Liver (tissue), 9 donors: ENCODE results near the gene SESN3. TPM values are rescaled to one million over a fixed set of nuclear protein-coding genes. Genes with fewer than 3 reads are reported as not detected.
"Not testable (repeated sequence)": the region's sequence is repeated elsewhere in the genome, so short reads cannot be mapped to it uniquely, and the experiment has no call there.

Experiments
- DNase-seq: peaks from one replicate; pipeline ENCODE4 v3.0.0-alpha.2; 2017; ENCODE audit warnings: low spot score
- H3K27ac ChIP-seq, 2 donors: one replicate each; pipeline ENCODE4 v1.7.0; 2013; ENCODE audit warnings: inconsistent platforms in 2 of 2, low read length in 2 of 2, control low read depth in 1 of 2, low read depth in 1 of 2, mild to moderate bottlenecking in 1 of 2
- H3K27me3 ChIP-seq, 4 donors: one replicate each; pipeline versions ENCODE4 v1.6.1 to v1.7.0; 2013; ENCODE audit warnings: low read length in 3 of 4, inconsistent platforms in 1 of 4, mild to moderate bottlenecking in 1 of 4, moderate library complexity in 1 of 4; ENCODE audit not compliant: control insufficient read depth in 4 of 4, insufficient read depth in 4 of 4
- H3K36me3 ChIP-seq, 4 donors: one replicate each; pipeline versions ENCODE4 v1.6.1 to v1.7.0; 2013; ENCODE audit warnings: low read length in 3 of 4, mild to moderate bottlenecking in 3 of 4, low read depth in 1 of 4, moderate library complexity in 1 of 4; ENCODE audit not compliant: control insufficient read depth in 4 of 4, insufficient read depth in 3 of 4
- H3K4me1 ChIP-seq, 4 donors: one replicate each; pipeline versions ENCODE4 v1.6.1 to v1.7.0; 2013; ENCODE audit warnings: low read length in 3 of 4, mild to moderate bottlenecking in 3 of 4, moderate library complexity in 1 of 4; ENCODE audit not compliant: control insufficient read depth in 4 of 4, insufficient read depth in 4 of 4
- H3K4me3 ChIP-seq, 3 donors: one replicate each; pipeline versions ENCODE4 v1.6.1 to v1.7.0; 2013; ENCODE audit warnings: low read length in 3 of 3, control low read depth in 1 of 3, low read depth in 1 of 3, mild to moderate bottlenecking in 1 of 3
- H3K9ac ChIP-seq, 2 donors: one replicate each; pipeline ENCODE4 v1.7.0; 2013; ENCODE audit warnings: low read length in 2 of 2, mild to moderate bottlenecking in 2 of 2, moderate library complexity in 2 of 2, control low read depth in 1 of 2, low read depth in 1 of 2
- H3K9me3 ChIP-seq, 4 donors: one replicate each; pipeline versions ENCODE4 v1.6.1 to v1.7.0; 2013; ENCODE audit warnings: low read length in 3 of 4; ENCODE audit not compliant: control insufficient read depth in 4 of 4
- EGR1 ChIP-seq, 2 donors: IDR thresholded peaks; 2 replicates each; pipeline ENCODE4 v1.6.1; 2016 to 2018; ENCODE audit warnings: antibody characterized with exemption in 2 of 2, low read depth in 2 of 2
- FOXA2 ChIP-seq: IDR thresholded peaks from 2 replicates; pipeline ENCODE4 v1.6.1; 2016; ENCODE audit warnings: antibody characterized with exemption
- GABPA ChIP-seq, 2 donors: IDR thresholded peaks in 1 of 2; conservative IDR thresholded peaks in 1 of 2; 2 replicates each; pipeline ENCODE4 v1.6.1; 2016; ENCODE audit warnings: antibody characterized with exemption in 2 of 2, mild to moderate bottlenecking in 1 of 2, moderate library complexity in 1 of 2
- HNF4A ChIP-seq, 2 donors: conservative IDR thresholded peaks; 2 replicates each; pipeline ENCODE4 v1.6.1; 2016; ENCODE audit warnings: antibody characterized with exemption in 2 of 2, mild to moderate bottlenecking in 2 of 2
- HNF4G ChIP-seq: IDR thresholded peaks from 2 replicates; pipeline ENCODE4 v1.6.1; 2016; ENCODE audit warnings: antibody characterized with exemption
- JUND ChIP-seq, 2 donors: IDR thresholded peaks; 2 replicates each; pipeline ENCODE4 v1.6.1; 2016; ENCODE audit warnings: antibody characterized with exemption in 2 of 2
- MAX ChIP-seq: IDR thresholded peaks from 2 replicates; pipeline ENCODE4 v1.6.1; 2016; ENCODE audit warnings: antibody characterized with exemption
- NR2F2 ChIP-seq: IDR thresholded peaks from 2 replicates; pipeline ENCODE4 v1.6.1; 2016; ENCODE audit warnings: antibody characterized with exemption
- RAD21 ChIP-seq, 2 donors: IDR thresholded peaks; 2 replicates each; pipeline ENCODE4 v1.6.1; 2016; ENCODE audit warnings: antibody characterized with exemption in 2 of 2, mild to moderate bottlenecking in 2 of 2
- REST ChIP-seq: IDR thresholded peaks from 2 replicates; pipeline ENCODE4 v1.6.1; 2016; ENCODE audit warnings: antibody characterized with exemption, mild to moderate bottlenecking
- RXRA ChIP-seq, 2 donors: IDR thresholded peaks; 2 replicates each; pipeline ENCODE4 v1.6.1; 2017 to 2018; ENCODE audit warnings: antibody characterized with exemption in 2 of 2, mild to moderate bottlenecking in 1 of 2
- YY1 ChIP-seq: IDR thresholded peaks from 2 replicates; pipeline ENCODE4 v1.6.1; 2016; ENCODE audit warnings: antibody characterized with exemption, mild to moderate bottlenecking
- ZBTB33 ChIP-seq: IDR thresholded peaks from 2 replicates; pipeline ENCODE4 v1.6.1; 2016; ENCODE audit warnings: antibody characterized with exemption
- WGBS: extraction: QIAGEN DNeasy Blood & Tissue Kit; methylation state at CpG from one replicate; pipeline ENCODE4 v1.1.7; 2013; 5-methylcytosine and 5-hydroxymethylcytosine counted together
- polyA plus RNA-seq, 2 donors: library from polyadenylated mRNA; stranded (reverse) in 1 of 2; unstranded in 1 of 2; fragments of 200-250 nt in 1 of 2; fragments of >200 nt in 1 of 2; fragmentation: Nextera tagmentation in 1 of 2; extraction: Ambion mirVana in 1 of 2; gene quantifications; one replicate each; pipeline versions ENCODE4 v1.2.1 to v1.2.3, GENCODE V29; 2013 to 2015
- total RNA-seq, 2 donors: library from RNA; depleted of rRNA; stranded (reverse); fragments of >200 nt; gene quantifications; one replicate each; pipeline ENCODE4 v1.2.3, GENCODE V29; 2014
- donor health status: healthy.
- donor health status: healthy.
- donor health status: healthy.
- donor health status: healthy.
- donor health status: healthy.

Gene SESN3
- total and polyA plus RNA-seq, 4 donors: 0.85 to 46.6 (median 2.6) TPM

- no peak for TF ChIP-seq ZBTB33
- no peak for TF ChIP-seq RXRA (IDR thresholded peaks at IDR 0.05)
- no peak for TF ChIP-seq FOXA2
- TF ChIP-seq JUND (IDR thresholded peaks at IDR 0.05): no peak
- TF ChIP-seq YY1: no peak
- TF ChIP-seq EGR1 (IDR thresholded peaks at IDR 0.05; ENCODE audit: low read depth in 2 of 2): no peak
Measured at GRCh38 chr11:95218149-95218548, 12.9 kb downstream of the SESN3 start (continued).

GRCh38 chr11:95212609-95213008 lies 18.4 kb downstream of the SESN3 start:
- H3K27me3 ChIP-seq: no peaks in the 10 kb centered on the region
- TF ChIP-seq GABPA (IDR thresholded peaks at IDR 0.05 in 1 of 2, conservative IDR thresholded peaks at IDR 0.05 in 1 of 2): no peak
- TF ChIP-seq NR2F2: no peak
- TF ChIP-seq REST: no peak
- TF ChIP-seq FOXA2: no peak
- TF ChIP-seq MAX: no peak
- no peak for TF ChIP-seq HNF4G
- no peak for TF ChIP-seq RAD21 (IDR thresholded peaks at IDR 0.05)
- no peak for TF ChIP-seq HNF4A (conservative IDR thresholded peaks at IDR 0.05)
- no peak for TF ChIP-seq ZBTB33
- WGBS: 10% methylated on average over 1 of the region's 1 CpG

GRCh38 chr11:95209535-95209934 lies 21.5 kb downstream of the SESN3 start:
- DNase-seq, H3K36me3 ChIP-seq, H3K4me1 ChIP-seq, H3K4me3 ChIP-seq, H3K27me3 ChIP-seq, H3K9me3 ChIP-seq, H3K9ac ChIP-seq, H3K27ac ChIP-seq: not testable (repeated sequence)
- WGBS: 98% methylated on average over 6 of the region's 6 CpGs

More at GRCh38 chr11:95212609-95213008, 18.4 kb downstream of the SESN3 start:
- Histone ChIP-seq H3K9me3 (no peaks in the 10 kb centered on the region), H3K27ac (no peak overlapping the region), H3K4me3 (no peak overlapping the region), H3K4me1 (no peaks in the 10 kb centered on the region), H3K9ac (no peak overlapping the region), H3K36me3 (no peaks in the 10 kb centered on the region)
- no peak for DNase-seq
